OCI-LY1 (cell line): Measurements from ENCODE around the gene ADAM11.

Experiments used
- H2AFZ ChIP-seq: fragments of 200-600 bp; sonication (generic), shearing (Covaris generic); 2 replicates; pipeline ENCODE4 v1.6.0; 2014; ENCODE audit warnings: antibody characterized with exemption, mild to moderate bottlenecking, low read length
- H3F3A ChIP-seq: fragments of 200-600 bp; sonication (generic), shearing (Covaris generic); 2 replicates; pipeline ENCODE4 v1.6.0; 2014; ENCODE audit warnings: mild to moderate bottlenecking, antibody characterized with exemption, low read length, moderate library complexity; ENCODE audit not compliant: insufficient read depth
- H3K27ac ChIP-seq: fragments of 200-600 bp; sonication (generic); 2 replicates; pipeline ENCODE4 v1.5.1; 2014; ENCODE audit warnings: low read length, mixed run types, mild to moderate bottlenecking, low read depth; ENCODE audit not compliant: poor library complexity, severe bottlenecking
- H3K27me3 ChIP-seq: fragments of 200-600 bp; sonication (generic); 2 replicates; pipeline ENCODE4 v1.6.0; 2014; ENCODE audit warnings: antibody characterized with exemption, mild to moderate bottlenecking, low read length, moderate library complexity; ENCODE audit not compliant: insufficient read depth
- H3K36me3 ChIP-seq: fragments of 200-600 bp; sonication (generic); 2 replicates; pipeline ENCODE4 v1.6.1; 2014; ENCODE audit warnings: mild to moderate bottlenecking, antibody characterized with exemption, low read length, moderate library complexity, mixed read lengths; ENCODE audit not compliant: insufficient read depth
- H3K4me1 ChIP-seq: fragments of 200-600 bp; sonication (generic); 2 replicates; pipeline ENCODE4 v1.5.1; 2014; ENCODE audit warnings: mild to moderate bottlenecking, low read length, moderate library complexity; ENCODE audit not compliant: insufficient read depth, severe bottlenecking
- H3K4me2 ChIP-seq: fragments of 200-600 bp; sonication (generic), shearing (Covaris generic); 2 replicates; pipeline ENCODE4 v1.6.1; 2014; ENCODE audit warnings: low read length
- H3K4me3 ChIP-seq: fragments of 200-600 bp; sonication (generic); 2 replicates; pipeline ENCODE4 v1.5.1; 2014; ENCODE audit warnings: low read length, low read depth, mild to moderate bottlenecking, mixed read lengths; ENCODE audit not compliant: poor library complexity, severe bottlenecking
- H3K79me2 ChIP-seq: fragments of 200-600 bp; shearing (Covaris generic); 2 replicates; pipeline ENCODE4 v1.6.1; 2016; ENCODE audit warnings: mixed run types, low read length, mixed read lengths; ENCODE audit not compliant: insufficient read depth
- H3K9ac ChIP-seq: fragments of 200-600 bp; sonication (generic), shearing (Covaris generic); 2 replicates; pipeline ENCODE4 v1.6.1; 2014; ENCODE audit warnings: mild to moderate bottlenecking, low read length, mixed read lengths
- H3K9me2 ChIP-seq: fragments of 200-600 bp; sonication (generic), shearing (Covaris generic); 2 replicates; pipeline ENCODE4 v1.6.1; 2014; ENCODE audit warnings: low read depth, mild to moderate bottlenecking, low read length, mixed read lengths
- H3K9me3 ChIP-seq: fragments of 200-600 bp; shearing (Covaris generic); 2 replicates; pipeline ENCODE4 v1.6.1; 2014; ENCODE audit warnings: low read length, mixed read lengths
- H4K20me1 ChIP-seq: fragments of 200-600 bp; sonication (generic), shearing (Covaris generic); 2 replicates; pipeline ENCODE4 v1.6.0; 2016; ENCODE audit warnings: mild to moderate bottlenecking, low read length; ENCODE audit not compliant: insufficient read depth
- CTCF ChIP-seq: fragments of 200-600 bp; sonication (generic), shearing (Covaris generic); IDR thresholded peaks from 2 replicates; pipeline ENCODE4 v1.5.1; 2017; ENCODE audit warnings: mild to moderate bottlenecking, antibody characterized with exemption, low read length, moderate library complexity, mixed read lengths
- EZH2 ChIP-seq: fragments of 200-600 bp; sonication (generic), shearing (Covaris generic); IDR thresholded peaks from 2 replicates; pipeline ENCODE4 v1.8.0; 2017; ENCODE audit warnings: borderline replicate concordance, mixed run types, mild to moderate bottlenecking, antibody characterized with exemption, low read length, moderate library complexity, mixed read lengths

ADAM11 gene

DNA sequence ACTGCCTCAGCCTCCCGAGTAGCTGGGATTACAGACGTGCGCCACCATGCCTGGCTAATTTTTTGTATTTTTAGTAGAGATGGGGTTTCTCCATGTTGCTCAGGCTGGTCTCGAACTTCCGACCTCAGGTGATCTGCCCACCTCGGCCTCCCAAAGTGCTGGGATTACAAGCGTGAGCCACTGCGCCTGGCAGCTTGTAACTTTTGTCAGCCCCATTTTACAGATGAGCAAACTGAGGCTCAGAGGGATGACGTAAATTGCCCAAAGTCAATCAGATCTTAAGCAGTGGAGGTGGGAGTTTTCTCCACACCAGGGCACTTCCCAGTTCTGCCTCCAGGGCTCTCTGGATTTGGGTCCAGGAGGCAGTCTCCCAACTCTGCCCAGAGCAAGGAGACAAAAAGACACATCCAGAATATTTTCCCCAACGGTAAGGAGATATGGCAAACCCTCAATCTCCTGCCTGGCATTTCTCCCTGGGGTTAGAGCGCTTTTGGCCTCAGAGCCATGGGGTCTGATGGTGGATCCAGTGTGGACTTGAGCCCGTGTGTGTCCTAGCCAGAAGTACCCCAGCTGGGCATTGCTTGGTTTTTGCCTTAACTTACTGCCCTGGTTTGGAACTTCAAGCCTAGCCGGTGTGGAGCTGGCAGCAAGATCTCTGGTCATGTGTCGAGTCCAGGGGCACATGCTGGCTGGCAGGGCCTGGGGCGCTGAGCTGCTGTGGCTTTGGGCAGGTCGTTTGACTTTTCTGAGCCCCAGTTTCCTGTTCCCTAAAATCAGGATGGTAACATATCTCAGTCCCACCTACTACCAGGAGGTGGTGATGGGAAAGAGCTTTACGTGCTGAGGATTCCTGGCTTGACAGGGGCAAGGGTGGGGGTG is 3.4 kb downstream of the ADAM11 start:
- no peak for TF ChIP-seq EZH2
- no peak for TF ChIP-seq CTCF
- no peaks in the 10 kb centered on the region for H4K20me1 ChIP-seq
- H3K9ac ChIP-seq, result no peak overlapping the region

DNA sequence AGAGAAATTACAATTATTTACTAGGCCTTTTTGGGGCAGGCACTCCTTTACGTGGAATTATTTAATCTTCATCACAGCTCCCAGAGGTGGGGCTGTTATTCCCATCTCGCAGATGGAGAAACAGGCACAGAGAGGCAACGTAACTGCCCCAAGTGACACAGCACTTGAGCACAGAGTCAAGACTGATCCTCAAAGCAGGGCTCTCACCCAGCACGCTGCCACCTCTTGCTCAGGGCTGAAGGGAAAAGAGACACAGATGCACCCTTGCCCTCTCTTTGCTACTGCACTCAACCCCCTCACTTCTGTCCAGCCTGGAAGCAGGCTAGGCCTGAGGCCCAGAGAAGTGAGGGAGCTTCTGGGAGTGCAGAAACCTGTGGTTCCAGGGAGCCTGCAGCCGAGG is 4.4 kb downstream of the ADAM11 start:
- H3F3A ChIP-seq, result no peaks in the 10 kb centered on the region
- H3K9me2 ChIP-seq, result no peaks in the 10 kb centered on the region
- H3K4me1 ChIP-seq, result peaks cover 6% of the 10 kb centered on the region
- H3K79me2 ChIP-seq, result no peaks in the 10 kb centered on the region
- H4K20me1 ChIP-seq, result no peaks in the 10 kb centered on the region
- no peak overlapping the region for H3K4me2 ChIP-seq
- no peak for TF ChIP-seq CTCF
- no peaks in the 10 kb centered on the region for H3K9me3 ChIP-seq
- H3K27ac ChIP-seq, result no peak overlapping the region
- no peaks in the 10 kb centered on the region for H3K36me3 ChIP-seq
- no peak overlapping the region for H2AFZ ChIP-seq
- peaks cover 10% of the 10 kb centered on the region for H3K27me3 ChIP-seq
- H3K9ac ChIP-seq, result no peak overlapping the region
- H3K4me3 ChIP-seq, result no peak overlapping the region

More for the DNA sequence above, 3.4 kb downstream of the ADAM11 start:
- peaks cover 6% of the 10 kb centered on the region for H3K4me1 ChIP-seq
- no peaks in the 10 kb centered on the region for H3F3A ChIP-seq
- no peak overlapping the region for H3K27ac ChIP-seq
- no peak overlapping the region for H3K4me3 ChIP-seq
- H3K36me3 ChIP-seq, result no peaks in the 10 kb centered on the region
- no peaks in the 10 kb centered on the region for H3K9me2 ChIP-seq
- no peak overlapping the region for H3K4me2 ChIP-seq
- peaks cover 14% of the 10 kb centered on the region for H3K27me3 ChIP-seq
- H3K9me3 ChIP-seq, result no peaks in the 10 kb centered on the region
- H3K79me2 ChIP-seq, result no peaks in the 10 kb centered on the region
- no peak overlapping the region for H2AFZ ChIP-seq

GRCh38 chr17:44765965-44766364 is 7.2 kb downstream of the ADAM11 start:
- no peak overlapping the region for H3K9ac ChIP-seq

More at GRCh38 chr17:44765965-44766364, 7.2 kb downstream of the ADAM11 start:
- no peaks in the 10 kb centered on the region for H3K27me3 ChIP-seq
- H3K4me1 ChIP-seq, result no peaks in the 10 kb centered on the region
- H3K4me3 ChIP-seq, result no peak overlapping the region
- H4K20me1 ChIP-seq, result no peaks in the 10 kb centered on the region
- H3K9me2 ChIP-seq, result no peaks in the 10 kb centered on the region
- no peaks in the 10 kb centered on the region for H3K79me2 ChIP-seq
- no peaks in the 10 kb centered on the region for H3F3A ChIP-seq
- H3K4me2 ChIP-seq, result no peak overlapping the region
- H3K36me3 ChIP-seq, result no peaks in the 10 kb centered on the region
- H2AFZ ChIP-seq, result no peak overlapping the region
- H3K27ac ChIP-seq, result no peak overlapping the region
- TF ChIP-seq EZH2, result no peak
- no peak for TF ChIP-seq CTCF
- no peaks in the 10 kb centered on the region for H3K9me3 ChIP-seq
